SIG-M5 (cell line): ENCODE results near the gene PPP5C.
"Not testable (repeated sequence)": the region's sequence is repeated elsewhere in the genome, so short reads cannot be mapped to it uniquely, and the experiment has no call there.

Source experiments
- DNase-seq: peaks from one replicate; lab custom pipeline; 2025; lab: John Stamatoyannopoulos, UW

Gene PPP5C

GRCh38 chr19:46410205-46411087, 63.6 kb downstream of the PPP5C start:
- DNase-seq: no peak

GRCh38 chr19:46411088-46411924, 64.4 kb downstream of the PPP5C start:
- DNase-seq: no peak

GRCh38 chr19:46411925-46412649, 65.2 kb downstream of the PPP5C start:
- no peak for DNase-seq

- DNase-seq: no peak
These were observed 65.9 kb downstream of the PPP5C start for GRCh38 chr19:46412650-46413261.

GRCh38 chr19:46413262-46414031, 66.6 kb downstream of the PPP5C start, which contains the start of gene CCDC8:
Gene CCDC8, minus strand, starts transcription at chr19:46413564. Its CDS starts 754 bp downstream, at chr19:46412810.
- no peak for DNase-seq

- not testable (repeated sequence) for DNase-seq
These were observed 68.0 kb downstream of the PPP5C start for GRCh38 chr19:46414899-46415298.

- DNase-seq: not testable (repeated sequence)
These were observed 69.2 kb downstream of the PPP5C start for GRCh38 chr19:46415804-46416709.

- no peak for DNase-seq
These were observed 73.2 kb downstream of the PPP5C start for GRCh38 chr19:46420056-46420455.

- DNase-seq: no peak
These were observed 75.5 kb downstream of the PPP5C start for GRCh38 chr19:46422344-46422743.

- DNase-seq: no peak
These were observed 76.3 kb downstream of the PPP5C start for GRCh38 chr19:46423188-46423587.

- no peak for DNase-seq
These were observed 79.2 kb downstream of the PPP5C start for GRCh38 chr19:46426035-46426505.

GRCh38 chr19:46426506-46427162, 79.7 kb downstream of the PPP5C start:
- no peak for DNase-seq

- DNase-seq: no peak
These were observed 80.7 kb downstream of the PPP5C start for GRCh38 chr19:46427518-46428045.

GRCh38 chr19:46428239-46429135, 81.6 kb downstream of the PPP5C start, which contains the start of gene PNMA8C:
Gene PNMA8C, minus strand, starts transcription at chr19:46428936. Its CDS starts 577 bp downstream, at chr19:46428359.
- DNase-seq: no peak

- DNase-seq: no peak
These were observed 83.1 kb downstream of the PPP5C start for GRCh38 chr19:46429999-46430398.

GRCh38 chr19:46431824-46432223, 84.9 kb downstream of the PPP5C start:
- DNase-seq: no peak

GRCh38 chr19:46433470-46433869, 86.6 kb downstream of the PPP5C start:
- DNase-seq: not testable (repeated sequence)

- DNase-seq: no peak
These were observed 88.1 kb downstream of the PPP5C start for GRCh38 chr19:46435009-46435408.
